Mesodermal cell (in vitro differentiated cells): ENCODE measurements around the gene ARHGAP19. TPM values are rescaled to one million over a fixed set of nuclear protein-coding genes. Genes with fewer than 3 reads are reported as not detected.

Source experiments
- H3K27ac ChIP-seq: 2 replicates; pipeline ENCODE4 v1.7.0; 2013; ENCODE audit warnings: mild to moderate bottlenecking, low read depth, low read length, moderate library complexity; ENCODE audit not compliant: severe bottlenecking
- H3K36me3 ChIP-seq: 2 replicates; pipeline ENCODE4 v1.7.1; 2013; ENCODE audit warnings: mild to moderate bottlenecking, low read length, moderate library complexity; ENCODE audit not compliant: control insufficient read depth, insufficient read depth
- H3K4me1 ChIP-seq: one replicate; pipeline ENCODE4 v1.7.1; 2013; ENCODE audit warnings: mild to moderate bottlenecking, low read length; ENCODE audit not compliant: insufficient read depth, control insufficient read depth, poor library complexity, severe bottlenecking
- H3K4me3 ChIP-seq: 2 replicates; pipeline ENCODE4 v1.7.0; 2013; ENCODE audit warnings: low read length, control low read depth, mild to moderate bottlenecking; ENCODE audit not compliant: insufficient read depth, poor library complexity, severe bottlenecking; ENCODE audit errors: extremely low read depth
- H3K9me3 ChIP-seq: 2 replicates; pipeline ENCODE4 v1.7.1; 2013; ENCODE audit warnings: mild to moderate bottlenecking, low read length, moderate library complexity; ENCODE audit not compliant: control insufficient read depth
- WGBS, 2 experiments: methylation state at CpG; one replicate each; pipeline ENCODE4 v1.1.5; 2013; ENCODE audit warnings: missing lambda C conversion rate in 2 of 2; ENCODE audit not compliant: insufficient coverage in 2 of 2; 5-methylcytosine and 5-hydroxymethylcytosine counted together
- polyA plus RNA-seq, 2 experiments: library from polyadenylated mRNA; stranded (reverse); fragments of 50-300 nt; gene quantifications; one replicate each; pipeline ENCODE4 v1.2.3, GENCODE V29; 2013

The ARHGAP19 gene
- 18.6 TPM for polyA plus RNA-seq (2013, experiment 1 of 2)
- 18.4 TPM for polyA plus RNA-seq (2013, experiment 2 of 2)

DNA sequence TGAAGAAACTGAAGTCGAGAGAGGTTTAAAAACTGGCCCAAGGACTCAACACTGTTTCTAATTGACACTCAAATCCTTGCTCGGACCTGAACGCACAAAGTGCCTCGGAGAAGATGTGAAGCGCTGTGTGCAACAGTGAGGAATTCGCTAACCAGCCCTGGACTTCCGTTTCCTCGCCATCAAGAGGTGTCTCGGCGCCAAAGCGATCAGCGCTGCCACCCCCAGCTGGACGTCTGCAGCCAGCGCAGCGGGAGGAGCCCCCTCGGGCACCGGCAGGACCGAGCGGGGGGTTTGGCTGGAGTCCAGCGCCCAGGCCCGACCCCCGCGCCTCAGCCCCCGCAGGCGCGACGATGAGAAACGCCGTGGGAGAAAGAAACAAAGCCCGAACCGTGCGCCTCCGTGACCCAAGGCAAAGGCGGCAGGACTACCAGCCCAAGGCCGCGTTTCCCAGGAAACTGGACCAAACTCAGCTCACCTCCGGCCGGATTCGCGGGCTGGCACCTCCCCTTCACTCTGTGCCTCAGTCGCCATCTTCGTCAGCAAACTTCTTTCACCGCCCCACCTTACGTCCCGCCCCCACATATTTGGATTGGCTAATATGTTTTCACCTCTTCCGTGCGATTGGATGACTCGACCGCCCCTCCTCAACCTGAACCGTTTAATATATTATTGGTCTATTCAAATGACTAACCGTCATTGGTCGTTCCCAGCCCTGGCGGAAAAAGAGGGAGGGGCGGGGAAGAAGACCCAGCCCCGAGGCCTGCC, at the start of gene ARHGAP19:
TSS of gene ARHGAP19 (minus strand) at position 541 of the 765 bp plus-strand sequence. CDS start at position 531, 10 bp downstream.
- Histone ChIP-seq H3K27ac (peak within 1 kb of the TSS; percentile 99), H3K4me3 (peak within 1 kb of the TSS; percentile 82), H3K36me3 (peaks cover 8% of the 10 kb centered on the region), H3K9me3 (no peaks in the 10 kb centered on the region), H3K4me1 (peaks cover 7% of the 10 kb centered on the region)
- WGBS, 2 experiments: 0% methylated on average over 38 to 41 of the region's 55 CpGs

DNA sequence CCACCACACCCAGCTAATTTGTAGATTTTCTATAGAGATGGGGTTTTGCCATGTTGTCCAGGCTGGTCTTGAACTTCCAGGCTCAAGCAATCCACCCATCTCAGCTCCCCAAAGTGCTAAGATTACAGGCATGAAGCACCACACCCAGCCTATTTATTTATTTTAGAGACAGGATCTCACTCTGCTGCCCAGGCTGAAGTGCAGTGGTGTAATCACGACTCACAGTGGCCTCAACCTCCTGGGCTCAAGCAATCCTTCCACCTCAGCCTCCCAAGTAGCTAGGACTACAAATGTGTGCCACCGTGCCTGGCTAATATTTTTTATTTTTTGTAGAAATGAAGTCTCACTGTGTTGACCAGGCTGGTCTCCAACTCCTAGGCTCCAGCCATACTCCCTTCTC, 49.0 kb upstream of the ARHGAP19 start:
- 100% methylated on average over 1 to 2 of the region's 2 CpGs for WGBS, 2 experiments
- no peak overlapping the region for H3K4me3 ChIP-seq

DNA sequence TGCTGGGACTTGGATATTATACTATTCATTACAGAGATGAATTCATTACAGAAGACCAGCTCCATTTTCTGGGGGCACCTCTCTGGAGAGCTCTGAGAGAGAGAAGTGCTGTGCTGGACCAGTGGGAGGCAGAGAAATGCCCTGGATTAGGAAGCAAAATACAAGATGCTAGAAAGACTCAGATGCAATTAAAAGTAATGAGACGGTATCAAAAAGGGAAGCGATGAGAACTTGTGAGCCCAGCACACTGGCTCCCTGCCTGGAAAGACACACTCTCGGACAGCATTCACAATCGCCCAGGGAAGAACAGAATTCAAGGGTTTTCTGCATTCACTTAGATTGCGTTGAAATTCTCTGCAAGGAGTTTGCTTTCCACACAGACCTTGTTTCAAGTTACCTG, 45.6 kb upstream of the ARHGAP19 start:
- no peaks in the 10 kb centered on the region for H3K36me3 ChIP-seq
- H3K27ac ChIP-seq: no peak overlapping the region
- H3K9me3 ChIP-seq: no peaks in the 10 kb centered on the region
- H3K4me1 ChIP-seq: peaks cover 13% of the 10 kb centered on the region
- H3K4me3 ChIP-seq: no peak overlapping the region
- whole genome bisulfite sequencing, 2 experiments: 63% methylated on average over 5 of the region's 5 CpGs

More for the DNA sequence above, 49.0 kb upstream of the ARHGAP19 start:
- Histone ChIP-seq H3K36me3 (no peaks in the 10 kb centered on the region), H3K9me3 (no peaks in the 10 kb centered on the region), H3K27ac (no peak overlapping the region), H3K4me1 (peaks cover 8% of the 10 kb centered on the region)

- Histone ChIP-seq H3K9me3 (no peaks in the 10 kb centered on the region), H3K36me3 (no peaks in the 10 kb centered on the region), H3K4me1 (peaks cover 13% of the 10 kb centered on the region), H3K27ac (no peak overlapping the region), H3K4me3 (no peak overlapping the region)
- WGBS, 2 experiments: 3 to 5% methylated on average over 7 to 9 of the region's 11 CpGs
These were observed 44.8 kb upstream of the ARHGAP19 start for GRCh38 chr10:97336942-97337831.

GRCh38 chr10:97336446-97336845, 44.0 kb upstream of the ARHGAP19 start:
- H3K4me3 ChIP-seq: no peak overlapping the region

GRCh38 chr10:97336006-97336405, 43.6 kb upstream of the ARHGAP19 start:
- 75 to 85% methylated on average over 2 to 4 of the region's 5 CpGs for WGBS, 2 experiments
- Histone ChIP-seq H3K4me1 (peaks cover 15% of the 10 kb centered on the region), H3K27ac (no peak overlapping the region), H3K36me3 (peaks cover 5% of the 10 kb centered on the region), H3K9me3 (no peaks in the 10 kb centered on the region), H3K4me3 (no peak overlapping the region)

More at GRCh38 chr10:97336446-97336845, 44.0 kb upstream of the ARHGAP19 start:
- H3K4me1 ChIP-seq: peaks cover 15% of the 10 kb centered on the region
- no peaks in the 10 kb centered on the region for H3K9me3 ChIP-seq
- H3K36me3 ChIP-seq: peaks cover under 1% of the 10 kb centered on the region
- WGBS, 2 experiments: 67 to 72% methylated on average over 2 of the region's 5 CpGs
- no peak overlapping the region for H3K27ac ChIP-seq

GRCh38 chr10:97335188-97335619, 42.8 kb upstream of the ARHGAP19 start:
- no peaks in the 10 kb centered on the region for H3K9me3 ChIP-seq
- H3K4me1 ChIP-seq: peaks cover 15% of the 10 kb centered on the region
- H3K27ac ChIP-seq: peak overlapping the region; percentile 99
- peak overlapping the region; percentile 63 for H3K4me3 ChIP-seq
- H3K36me3 ChIP-seq: peaks cover 8% of the 10 kb centered on the region
- 49 to 54% methylated on average over 17 to 21 of the region's 25 CpGs for WGBS, 2 experiments

GRCh38 chr10:97334370-97335175, 42.1 kb upstream of the ARHGAP19 start, which contains the start of gene FRAT2:
Gene FRAT2 (minus strand): TSS chr10:97334729. CDS start chr10:97334572, 157 bp downstream.
- Histone ChIP-seq H3K36me3 (peaks cover 9% of the 10 kb centered on the region), H3K4me1 (peaks cover 15% of the 10 kb centered on the region), H3K4me3 (peak within 1 kb of the TSS; percentile 63), H3K27ac (peak within 1 kb of the TSS; percentile 99), H3K9me3 (no peaks in the 10 kb centered on the region)
- WGBS, 2 experiments: 0% methylated on average over 66 to 83 of the region's 103 CpGs

- Histone ChIP-seq H3K27ac (peak overlapping the region; percentile 99), H3K4me1 (peaks cover 19% of the 10 kb centered on the region), H3K9me3 (no peaks in the 10 kb centered on the region), H3K4me3 (peak overlapping the region; percentile 63), H3K36me3 (peaks cover 15% of the 10 kb centered on the region)
- 0 to 1% methylated on average over 78 to 79 of the region's 89 CpGs for WGBS, 2 experiments
These were observed 41.3 kb upstream of the ARHGAP19 start for GRCh38 chr10:97333601-97334369.
